ENCODE measurements around the gene SAMD13.

Gene SAMD13

DNA sequence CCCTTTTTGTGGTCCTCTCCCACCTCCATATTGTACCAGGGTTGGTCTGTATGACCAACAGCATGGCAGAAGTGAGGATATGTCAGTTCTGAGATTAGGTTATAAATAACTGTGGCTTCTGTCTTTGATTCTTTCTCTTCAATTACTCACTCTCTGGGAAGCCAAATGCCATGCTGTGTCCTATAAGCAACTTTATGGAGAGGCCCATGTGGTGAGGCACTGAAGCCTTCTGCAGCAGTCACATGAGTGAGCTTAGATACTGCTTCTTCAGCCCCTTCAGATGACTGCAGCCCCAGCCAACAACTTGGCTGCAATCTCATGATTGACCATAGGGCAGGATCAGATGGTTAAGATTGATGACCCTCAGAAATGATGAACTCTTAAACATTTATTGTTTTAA lies 34.0 kb upstream of the SAMD13 start:
- in situ Hi-C loops (cut with HindIII; ENCODE audit: low sequenced_read_pairs) = no loop called here
- TF ChIP-seq, protein P1, sequence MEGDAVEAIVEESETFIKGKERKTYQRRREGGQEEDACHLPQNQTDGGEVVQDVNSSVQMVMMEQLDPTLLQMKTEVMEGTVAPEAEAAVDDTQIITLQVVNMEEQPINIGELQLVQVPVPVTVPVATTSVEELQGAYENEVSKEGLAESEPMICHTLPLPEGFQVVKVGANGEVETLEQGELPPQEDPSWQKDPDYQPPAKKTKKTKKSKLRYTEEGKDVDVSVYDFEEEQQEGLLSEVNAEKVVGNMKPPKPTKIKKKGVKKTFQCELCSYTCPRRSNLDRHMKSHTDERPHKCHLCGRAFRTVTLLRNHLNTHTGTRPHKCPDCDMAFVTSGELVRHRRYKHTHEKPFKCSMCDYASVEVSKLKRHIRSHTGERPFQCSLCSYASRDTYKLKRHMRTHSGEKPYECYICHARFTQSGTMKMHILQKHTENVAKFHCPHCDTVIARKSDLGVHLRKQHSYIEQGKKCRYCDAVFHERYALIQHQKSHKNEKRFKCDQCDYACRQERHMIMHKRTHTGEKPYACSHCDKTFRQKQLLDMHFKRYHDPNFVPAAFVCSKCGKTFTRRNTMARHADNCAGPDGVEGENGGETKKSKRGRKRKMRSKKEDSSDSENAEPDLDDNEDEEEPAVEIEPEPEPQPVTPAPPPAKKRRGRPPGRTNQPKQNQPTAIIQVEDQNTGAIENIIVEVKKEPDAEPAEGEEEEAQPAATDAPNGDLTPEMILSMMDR (IDR thresholded peaks at IDR 0.05; ENCODE audit: low read depth, low read length, missing control alignments) = no peak
- no peak for DNase-seq (ENCODE audit: low read depth)
- H3K4me3 ChIP-seq (ENCODE audit: low read depth, low read length) = no peak overlapping the region

DNA sequence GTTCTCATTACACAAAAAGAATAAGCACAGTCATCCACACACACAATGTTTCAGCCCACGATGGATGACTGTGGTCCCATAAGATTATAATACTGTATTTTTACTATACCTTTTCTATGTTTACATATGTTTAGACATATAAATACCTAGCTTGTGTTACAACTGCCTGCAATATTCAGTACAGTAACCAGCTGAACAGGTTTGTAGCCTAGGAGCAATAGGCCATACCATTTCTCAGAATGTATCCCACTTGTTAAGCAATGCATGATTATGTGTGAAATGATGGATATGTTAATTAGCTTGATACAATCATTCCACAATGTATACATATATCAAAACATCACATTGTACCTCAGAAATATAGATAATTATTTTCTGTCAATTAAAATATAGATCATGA lies 33.2 kb upstream of the SAMD13 start:
- DNase-seq (ENCODE audit: low read depth) = no peak
- no peak overlapping the region for H3K4me3 ChIP-seq (ENCODE audit: low read depth, low read length)
- TF ChIP-seq, protein P1 (IDR thresholded peaks at IDR 0.05; ENCODE audit: low read depth, low read length, missing control alignments) = no peak
- in situ Hi-C loops (cut with HindIII; ENCODE audit: low sequenced_read_pairs) = no loop called here

- H3K4me3 ChIP-seq (ENCODE audit: low read depth, low read length) = no peak overlapping the region
- no peak for DNase-seq (ENCODE audit: low read depth)
- TF ChIP-seq, protein P1 (IDR thresholded peaks at IDR 0.05; ENCODE audit: low read depth, low read length, missing control alignments) = no peak
- in situ Hi-C loops (cut with HindIII; ENCODE audit: low sequenced_read_pairs) = no loop called here
Observed at GRCh38 chr1:84269306-84269705, 32.2 kb upstream of the SAMD13 start.

- H3K4me3 ChIP-seq (ENCODE audit: low read depth, low read length) = no peak overlapping the region
- DNase-seq (ENCODE audit: low read depth) = peak; percentile 52
- TF ChIP-seq, protein P1 (IDR thresholded peaks at IDR 0.05; ENCODE audit: low read depth, low read length, missing control alignments) = no peak
- in situ Hi-C loops (cut with HindIII; ENCODE audit: low sequenced_read_pairs) = no loop called here
Observed at GRCh38 chr1:84271441-84272151, 29.9 kb upstream of the SAMD13 start.

GRCh38 chr1:84272401-84272800 lies 29.1 kb upstream of the SAMD13 start:
- TF ChIP-seq, protein P1 (IDR thresholded peaks at IDR 0.05; ENCODE audit: low read depth, low read length, missing control alignments) = no peak
- H3K4me3 ChIP-seq (ENCODE audit: low read depth, low read length) = no peak overlapping the region
- in situ Hi-C loops (cut with HindIII; ENCODE audit: low sequenced_read_pairs) = no loop called here
- no peak for DNase-seq (ENCODE audit: low read depth)

DNA sequence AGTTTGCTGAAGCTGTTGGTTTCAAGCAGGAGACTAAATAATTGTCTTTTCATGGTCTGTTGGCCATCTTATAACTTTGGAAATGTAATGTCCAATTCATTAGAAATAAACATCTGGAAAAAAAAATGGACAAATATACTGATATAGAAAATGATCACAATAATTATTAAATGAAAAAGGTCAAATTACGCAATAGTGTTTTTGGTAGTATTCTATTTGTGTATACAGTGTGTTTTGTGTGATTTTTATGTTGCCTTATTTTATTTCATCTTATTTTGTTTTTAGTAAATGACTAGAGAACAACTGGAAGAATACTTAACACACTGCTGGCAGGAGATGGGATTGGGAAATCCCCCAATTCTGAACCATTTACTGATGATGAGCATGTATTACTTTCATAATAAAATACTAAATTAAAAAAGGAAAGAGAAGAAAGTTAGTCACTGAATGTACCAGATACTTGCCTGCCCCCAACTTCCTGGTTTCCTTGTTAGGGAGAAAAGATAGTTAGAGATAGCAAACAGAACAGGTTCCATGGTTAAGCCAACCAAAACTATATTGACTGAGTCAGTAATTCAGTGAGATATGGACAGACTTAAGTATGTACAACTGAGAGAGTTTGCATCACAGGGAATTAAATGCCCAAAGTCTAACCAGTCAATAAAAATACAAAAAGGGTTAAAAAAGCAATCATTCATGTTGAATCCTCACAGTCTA lies 24.0 kb upstream of the SAMD13 start:
- in situ Hi-C loops (cut with HindIII; ENCODE audit: low sequenced_read_pairs) = no loop called here
- TF ChIP-seq, protein P1 (IDR thresholded peaks at IDR 0.05; ENCODE audit: low read depth, low read length, missing control alignments) = no peak
- no peak overlapping the region for H3K4me3 ChIP-seq (ENCODE audit: low read depth, low read length)
- no peak for DNase-seq (ENCODE audit: low read depth)
